ENCODE data around the gene MCF2L. TPM values are rescaled to one million over a fixed set of nuclear protein-coding genes. Genes with fewer than 3 reads are reported as not detected.

MCF2L gene
- total RNA-seq, 1 experiment from 2014 or later: 3.0 TPM

GRCh38 chr13:113004126-113004525 is 35.1 kb downstream of the MCF2L start:
- in situ Hi-C loops (cut with HindIII; ENCODE audit: low pct_unique_long_range_greater_than_20kb, low sequenced_read_pairs): no loop called here

GRCh38 chr13:113005076-113005865 is 36.3 kb downstream of the MCF2L start:
- in situ Hi-C loops (cut with HindIII; ENCODE audit: low pct_unique_long_range_greater_than_20kb, low sequenced_read_pairs): no loop called here
- no peak for DNase-seq (ENCODE audit: low read depth)

More at GRCh38 chr13:113004126-113004525, 35.1 kb downstream of the MCF2L start:
- DNase-seq (ENCODE audit: low read depth): no peak

- in situ Hi-C loops (cut with HindIII; ENCODE audit: low pct_unique_long_range_greater_than_20kb, low sequenced_read_pairs): no loop called here
- DNase-seq (ENCODE audit: low read depth): no peak
These were observed 37.0 kb downstream of the MCF2L start for GRCh38 chr13:113005997-113006396.

GRCh38 chr13:113006660-113007059 is 37.6 kb downstream of the MCF2L start:
- DNase-seq (ENCODE audit: low read depth): no peak
- in situ Hi-C loops (cut with HindIII; ENCODE audit: low pct_unique_long_range_greater_than_20kb, low sequenced_read_pairs): no loop called here

- no peak for DNase-seq (ENCODE audit: low read depth)
- in situ Hi-C loops (cut with HindIII; ENCODE audit: low pct_unique_long_range_greater_than_20kb, low sequenced_read_pairs): no loop called here
These were observed 39.8 kb downstream of the MCF2L start for GRCh38 chr13:113008851-113009250.

- no peak for DNase-seq (ENCODE audit: low read depth)
- in situ Hi-C loops (cut with HindIII; ENCODE audit: low pct_unique_long_range_greater_than_20kb, low sequenced_read_pairs): no loop called here
These were observed 40.9 kb downstream of the MCF2L start for GRCh38 chr13:113009743-113010509.

GRCh38 chr13:113010510-113010865 is 41.5 kb downstream of the MCF2L start:
- in situ Hi-C loops (cut with HindIII; ENCODE audit: low pct_unique_long_range_greater_than_20kb, low sequenced_read_pairs): no loop called here
- DNase-seq (ENCODE audit: low read depth): no peak

GRCh38 chr13:113013303-113013702 is 44.3 kb downstream of the MCF2L start:
- in situ Hi-C loops (cut with HindIII; ENCODE audit: low pct_unique_long_range_greater_than_20kb, low sequenced_read_pairs): no loop called here
- DNase-seq (ENCODE audit: low read depth): no peak

GRCh38 chr13:113013878-113014751 is 45.1 kb downstream of the MCF2L start:
- in situ Hi-C loops (cut with HindIII; ENCODE audit: low pct_unique_long_range_greater_than_20kb, low sequenced_read_pairs): no loop called here
- DNase-seq (ENCODE audit: low read depth): no peak

GRCh38 chr13:113014752-113015745 is 46.0 kb downstream of the MCF2L start:
- in situ Hi-C loops (cut with HindIII; ENCODE audit: low pct_unique_long_range_greater_than_20kb, low sequenced_read_pairs): no loop called here
- no peak for DNase-seq (ENCODE audit: low read depth)

GRCh38 chr13:113015826-113016525 is 47.0 kb downstream of the MCF2L start:
- no peak for DNase-seq (ENCODE audit: low read depth)
- in situ Hi-C loops (cut with HindIII; ENCODE audit: low pct_unique_long_range_greater_than_20kb, low sequenced_read_pairs): no loop called here

GRCh38 chr13:113016526-113017295 is 47.7 kb downstream of the MCF2L start:
- DNase-seq (ENCODE audit: low read depth): no peak
- in situ Hi-C loops (cut with HindIII; ENCODE audit: low pct_unique_long_range_greater_than_20kb, low sequenced_read_pairs): no loop called here

- DNase-seq (ENCODE audit: low read depth): no peak
- in situ Hi-C loops (cut with HindIII; ENCODE audit: low pct_unique_long_range_greater_than_20kb, low sequenced_read_pairs): no loop called here
These were observed 48.6 kb downstream of the MCF2L start for GRCh38 chr13:113017506-113018215.

- in situ Hi-C loops (cut with HindIII; ENCODE audit: low pct_unique_long_range_greater_than_20kb, low sequenced_read_pairs): no loop called here
- DNase-seq (ENCODE audit: low read depth): no peak
These were observed 49.9 kb downstream of the MCF2L start for GRCh38 chr13:113018676-113019465.

Data from Caki2 (cell line).